Measurements from ENCODE around the gene SMIM10.
"Not testable (repeated sequence)": the region's sequence is repeated elsewhere in the genome, so short reads cannot be mapped to it uniquely, and the experiment has no call there.

The SMIM10 gene

DNA sequence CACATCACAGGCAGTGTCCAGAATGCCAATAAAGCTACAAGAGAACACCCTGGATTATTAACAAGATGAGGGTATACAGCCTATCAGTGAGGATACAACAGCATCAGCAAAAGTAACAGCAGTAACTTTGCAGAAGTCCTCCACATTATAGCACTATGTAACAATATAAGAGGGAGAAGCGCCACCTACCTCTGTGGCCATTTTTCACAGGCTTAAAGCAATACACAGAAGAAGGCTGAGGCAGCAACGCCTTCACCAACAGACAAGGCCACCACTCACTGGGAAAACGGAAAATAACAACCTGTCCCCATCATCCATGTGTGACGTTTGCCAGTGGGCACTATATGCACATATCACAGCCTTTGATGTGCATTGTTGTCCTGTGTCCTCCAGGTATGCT is 19.0 kb downstream of the SMIM10 start:
- TF ChIP-seq, protein P1, sequence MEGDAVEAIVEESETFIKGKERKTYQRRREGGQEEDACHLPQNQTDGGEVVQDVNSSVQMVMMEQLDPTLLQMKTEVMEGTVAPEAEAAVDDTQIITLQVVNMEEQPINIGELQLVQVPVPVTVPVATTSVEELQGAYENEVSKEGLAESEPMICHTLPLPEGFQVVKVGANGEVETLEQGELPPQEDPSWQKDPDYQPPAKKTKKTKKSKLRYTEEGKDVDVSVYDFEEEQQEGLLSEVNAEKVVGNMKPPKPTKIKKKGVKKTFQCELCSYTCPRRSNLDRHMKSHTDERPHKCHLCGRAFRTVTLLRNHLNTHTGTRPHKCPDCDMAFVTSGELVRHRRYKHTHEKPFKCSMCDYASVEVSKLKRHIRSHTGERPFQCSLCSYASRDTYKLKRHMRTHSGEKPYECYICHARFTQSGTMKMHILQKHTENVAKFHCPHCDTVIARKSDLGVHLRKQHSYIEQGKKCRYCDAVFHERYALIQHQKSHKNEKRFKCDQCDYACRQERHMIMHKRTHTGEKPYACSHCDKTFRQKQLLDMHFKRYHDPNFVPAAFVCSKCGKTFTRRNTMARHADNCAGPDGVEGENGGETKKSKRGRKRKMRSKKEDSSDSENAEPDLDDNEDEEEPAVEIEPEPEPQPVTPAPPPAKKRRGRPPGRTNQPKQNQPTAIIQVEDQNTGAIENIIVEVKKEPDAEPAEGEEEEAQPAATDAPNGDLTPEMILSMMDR (IDR thresholded peaks at IDR 0.05; ENCODE audit: low read depth, low read length, missing control alignments), result no peak
- DNase-seq (ENCODE audit: low read depth), result no peak
- no peak overlapping the region for H3K4me3 ChIP-seq (ENCODE audit: low read depth, low read length)

DNA sequence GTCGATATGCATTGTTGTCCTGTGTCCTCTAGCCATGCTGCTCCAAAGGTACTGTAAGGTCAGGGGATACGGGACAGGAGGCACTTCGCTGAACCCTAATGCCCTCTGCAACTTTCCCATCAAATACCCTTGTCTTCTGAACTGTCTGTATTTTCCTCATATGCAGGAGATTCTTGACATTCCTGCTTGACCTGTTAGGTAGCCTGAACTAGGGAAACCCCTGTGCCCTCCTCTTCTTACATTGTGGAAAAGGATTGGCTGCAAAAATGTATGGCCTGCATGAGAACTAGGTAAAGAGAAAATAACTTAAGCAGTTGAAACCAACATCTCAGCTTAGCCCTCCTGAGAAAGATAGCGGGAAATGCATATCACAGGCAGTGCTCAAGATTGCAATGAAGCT is 20.1 kb downstream of the SMIM10 start:
- no peak overlapping the region for H3K4me3 ChIP-seq (ENCODE audit: low read depth, low read length)
- TF ChIP-seq, protein P1 (IDR thresholded peaks at IDR 0.05; ENCODE audit: low read depth, low read length, missing control alignments), result no peak
- DNase-seq (ENCODE audit: low read depth), result no peak

DNA sequence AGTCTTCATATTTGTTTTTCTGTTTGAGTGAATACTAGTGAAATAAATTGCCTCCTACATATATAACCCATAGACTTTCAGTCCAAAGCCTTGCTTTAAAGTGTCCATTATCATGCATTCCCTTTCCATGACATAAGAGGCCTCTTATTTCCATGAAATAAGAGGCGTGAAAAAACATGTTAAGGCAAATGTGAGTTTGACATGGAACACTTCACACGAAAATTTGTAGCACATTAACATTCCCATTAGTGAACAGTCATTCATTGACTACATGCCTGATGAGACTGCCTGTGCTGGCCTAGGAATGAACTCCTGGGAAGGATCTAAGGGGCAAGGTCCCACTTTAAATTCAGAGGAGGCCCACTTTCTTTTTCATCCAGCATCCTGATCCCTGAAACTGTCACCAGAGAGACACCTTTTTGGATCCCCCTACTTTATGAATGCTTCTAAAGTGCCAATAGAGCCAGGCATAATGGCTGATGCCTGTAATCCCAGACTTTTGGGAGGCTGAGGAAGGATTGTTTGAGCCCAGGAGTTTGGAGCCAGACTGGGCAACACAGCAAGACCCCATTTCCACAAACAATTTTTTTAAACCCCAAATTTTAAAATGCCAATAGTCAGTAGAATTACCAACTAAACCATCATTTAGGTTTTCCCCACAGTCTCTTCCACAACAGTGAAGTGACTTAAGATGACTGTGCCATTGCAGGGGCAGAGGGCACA is 24.9 kb downstream of the SMIM10 start:
- DNase-seq (ENCODE audit: low read depth), result no peak
- no peak overlapping the region for H3K4me3 ChIP-seq (ENCODE audit: low read depth, low read length)
- TF ChIP-seq, protein P1 (IDR thresholded peaks at IDR 0.05; ENCODE audit: low read depth, low read length, missing control alignments), result no peak

GRCh38 chrX:135019890-135020289 is 29.1 kb downstream of the SMIM10 start:
- not testable (repeated sequence) for DNase-seq (ENCODE audit: low read depth); H3K4me3 ChIP-seq (ENCODE audit: low read depth, low read length)

DNA sequence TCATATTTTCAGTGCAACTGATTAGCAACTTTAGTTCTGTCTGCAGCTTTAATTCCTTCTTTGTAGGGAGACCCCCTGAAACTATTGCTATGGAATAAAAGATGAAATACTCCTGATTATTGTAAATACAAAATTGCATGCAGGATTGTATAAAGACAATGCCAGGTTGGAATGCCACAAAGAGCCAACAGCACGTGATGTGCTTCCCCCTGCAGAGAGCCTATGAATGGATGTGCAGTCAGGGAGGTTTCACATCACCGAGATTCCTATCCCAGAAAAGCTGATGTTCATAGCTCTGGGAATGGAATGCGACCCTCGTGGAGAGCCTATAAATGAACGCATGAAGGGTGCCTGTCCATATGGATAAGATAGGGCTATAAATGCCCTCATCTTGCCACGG is 33.0 kb downstream of the SMIM10 start:
- DNase-seq (ENCODE audit: low read depth); H3K4me3 ChIP-seq (ENCODE audit: low read depth, low read length): not testable (repeated sequence)

DNA sequence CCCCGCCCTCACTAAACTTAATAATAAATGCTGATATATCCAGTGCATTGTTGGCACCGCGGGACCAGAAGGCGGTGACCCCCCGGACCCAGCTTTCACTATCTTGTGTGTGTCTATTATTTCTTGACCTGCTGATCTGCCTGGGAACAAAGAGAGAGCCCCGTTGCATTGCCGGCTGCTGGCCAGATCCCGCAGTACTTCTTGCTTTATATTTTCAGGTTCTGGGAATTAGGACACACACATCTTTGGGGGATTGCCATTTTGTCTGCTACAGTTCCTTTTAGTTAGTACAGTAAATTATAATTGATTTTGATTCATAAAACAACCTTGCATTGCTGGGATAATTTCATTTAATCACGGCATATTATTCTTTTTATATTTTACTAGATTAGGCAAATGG is 33.7 kb downstream of the SMIM10 start:
- no peak overlapping the region for H3K4me3 ChIP-seq (ENCODE audit: low read depth, low read length)
- TF ChIP-seq, protein P1 (IDR thresholded peaks at IDR 0.05; ENCODE audit: low read depth, low read length, missing control alignments), result no peak
- no peak for DNase-seq (ENCODE audit: low read depth)

DNA sequence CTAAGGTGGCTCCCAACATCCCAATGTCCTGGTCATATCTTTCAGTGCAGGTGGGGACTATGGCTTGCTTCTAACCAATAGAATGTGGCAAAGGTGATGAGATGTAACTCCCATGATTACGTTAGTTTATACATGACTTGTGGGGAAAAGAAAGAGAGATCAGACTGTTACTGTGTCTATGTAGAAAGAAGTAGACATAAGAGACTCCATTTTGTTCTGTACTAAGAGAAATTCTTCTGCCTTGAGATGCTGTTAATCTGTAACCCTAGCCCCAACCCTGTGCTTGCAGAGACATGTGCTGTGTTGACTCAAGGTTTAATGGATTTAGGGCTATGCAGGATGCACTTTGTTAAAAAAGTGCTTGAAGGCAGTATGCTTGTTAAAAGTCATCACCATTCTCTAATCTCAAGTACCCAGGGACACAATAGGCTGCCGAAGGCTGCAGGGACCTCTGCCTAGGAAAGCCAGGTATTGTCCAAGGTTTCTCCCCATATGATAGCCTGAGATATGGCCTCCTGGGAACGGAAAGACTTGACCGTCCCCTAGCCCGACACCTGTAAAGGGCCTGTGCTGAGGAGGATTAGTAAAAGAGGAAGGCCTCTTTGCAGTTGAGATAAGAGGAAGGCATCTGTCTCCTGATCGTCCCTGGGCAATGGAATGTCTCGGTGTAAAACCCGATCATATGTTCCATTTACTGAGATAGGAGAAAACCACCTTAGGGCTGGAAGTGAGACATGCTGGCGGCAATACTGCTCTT is 39.6 kb downstream of the SMIM10 start:
- not testable (repeated sequence) for DNase-seq (ENCODE audit: low read depth); H3K4me3 ChIP-seq (ENCODE audit: low read depth, low read length)

DNA sequence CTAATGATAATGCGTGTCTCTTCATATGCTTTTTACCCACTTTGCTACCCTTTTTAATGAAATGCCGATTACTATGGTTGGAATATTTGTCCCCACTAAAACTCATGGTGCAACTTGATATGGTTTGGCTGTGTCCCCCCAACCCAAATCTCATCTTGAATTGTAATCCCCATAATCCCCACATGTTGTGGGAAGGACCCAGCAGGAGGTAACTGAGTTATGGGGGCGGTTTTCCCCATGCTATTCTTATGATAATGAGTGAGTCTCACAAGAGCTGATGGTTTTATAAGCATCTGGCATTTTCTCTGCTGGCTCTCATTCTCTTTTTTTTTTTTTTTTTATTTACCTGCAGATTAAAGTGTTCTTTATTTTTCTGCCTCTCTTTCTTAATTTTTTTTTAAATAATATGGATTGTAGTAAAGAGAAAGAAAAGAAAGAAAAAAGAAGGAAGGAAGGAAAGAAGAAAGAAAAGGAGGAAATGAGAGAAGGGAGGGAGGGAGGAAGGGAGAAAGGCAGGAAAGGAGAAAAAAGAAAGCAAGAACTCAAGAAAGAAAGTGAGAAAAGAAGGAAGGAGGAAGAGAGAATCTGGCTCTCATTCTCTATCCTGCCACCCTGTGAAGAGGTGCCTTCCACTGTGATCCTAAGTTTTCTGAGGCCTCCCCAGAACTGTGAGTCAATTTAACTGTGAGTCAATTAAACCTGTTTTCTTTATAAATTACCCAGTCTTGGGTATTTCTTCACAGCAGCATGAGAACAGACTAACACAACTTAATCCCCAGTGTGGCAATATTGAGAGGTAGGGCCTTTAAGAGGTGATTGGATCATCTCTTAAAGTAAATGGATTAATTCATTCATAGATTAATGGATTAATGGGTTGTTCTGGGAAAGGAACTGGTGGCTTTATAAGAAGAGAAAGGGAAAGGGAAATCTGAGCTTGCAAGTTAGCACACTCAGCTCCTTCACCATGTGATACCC is 50.6 kb downstream of the SMIM10 start:
- H3K4me3 ChIP-seq (ENCODE audit: low read depth, low read length); DNase-seq (ENCODE audit: low read depth): not testable (repeated sequence)
